ENCODE results near the gene TMC4. TPM values are rescaled to one million over a fixed set of nuclear protein-coding genes. Genes with fewer than 3 reads are reported as not detected.
A peak's percentile ranks its signal among the peaks of the same experiment; 100 is the strongest.

Gene TMC4
- total RNA-seq, 1 donor = not detected

- no peak for TF ChIP-seq CTCF (IDR thresholded peaks at IDR 0.05; ENCODE audit: insufficient read depth, low read depth, low read length)
- H3K4me3 ChIP-seq (ENCODE audit: low read depth, low read length) = no peak overlapping the region
- DNase-seq (ENCODE audit: low read depth) = no peak
Measured at GRCh38 chr19:54125713-54126112, 47.2 kb downstream of the TMC4 start.

- no peak for TF ChIP-seq CTCF (IDR thresholded peaks at IDR 0.05; ENCODE audit: insufficient read depth, low read depth, low read length)
- H3K4me3 ChIP-seq (ENCODE audit: low read depth, low read length) = no peak overlapping the region
- no peak for DNase-seq (ENCODE audit: low read depth)
Measured at GRCh38 chr19:54124393-54124792, 48.6 kb downstream of the TMC4 start.

- TF ChIP-seq CTCF (IDR thresholded peaks at IDR 0.05; ENCODE audit: insufficient read depth, low read depth, low read length) = no peak
Measured at GRCh38 chr19:54123682-54124081, 49.3 kb downstream of the TMC4 start.

GRCh38 chr19:54121259-54121658 is 51.7 kb downstream of the TMC4 start:
- H3K4me3 ChIP-seq (ENCODE audit: low read depth, low read length) = no peak overlapping the region
- no peak for DNase-seq (ENCODE audit: low read depth)
- TF ChIP-seq CTCF (IDR thresholded peaks at IDR 0.05; ENCODE audit: insufficient read depth, low read depth, low read length) = no peak

More at GRCh38 chr19:54123682-54124081, 49.3 kb downstream of the TMC4 start:
- DNase-seq (ENCODE audit: low read depth) = no peak
- no peak overlapping the region for H3K4me3 ChIP-seq (ENCODE audit: low read depth, low read length)

- DNase-seq (ENCODE audit: low read depth) = peak; percentile 99
- TF ChIP-seq CTCF (IDR thresholded peaks at IDR 0.05; ENCODE audit: insufficient read depth, low read depth, low read length) = no peak
- peak within 1 kb of the TSS; percentile 86 for H3K4me3 ChIP-seq (ENCODE audit: low read depth, low read length)
Measured at GRCh38 chr19:54115109-54116063, 57.6 kb downstream of the TMC4 start, which contains the start of the genes PRPF31 and TFPT. Gene PRPF31, plus strand, starts transcription at chr19:54115754. Its CDS starts 2,525 bp downstream, at chr19:54118279. Gene TFPT, minus strand, starts transcription at chr19:54115657. Its CDS starts 388 bp downstream, at chr19:54115269.

- DNase-seq (ENCODE audit: low read depth) = peak; percentile 42
- no peak for TF ChIP-seq CTCF (IDR thresholded peaks at IDR 0.05; ENCODE audit: insufficient read depth, low read depth, low read length)
- peak overlapping the region; percentile 86 for H3K4me3 ChIP-seq (ENCODE audit: low read depth, low read length)
Measured at GRCh38 chr19:54114340-54115108, 58.4 kb downstream of the TMC4 start.

Other genes with a start within 250 kb of the TMC4 start
- under 0.01 TPM in 1 of 2 replicates, not detected in the other for gene CACNG8, start 210.2 kb downstream of the TMC4 start, total RNA-seq
- gene CACNG6, start 181.5 kb downstream of the TMC4 start, total RNA-seq = under 0.01 and 1.3 TPM in 2 replicates
- gene VSTM1, start 109.3 kb downstream of the TMC4 start, total RNA-seq = 0.43 TPM in 1 of 2 replicates, not detected in the other
- not detected in 2 replicates for gene TARM1, start 91.8 kb downstream of the TMC4 start, total RNA-seq
- gene OSCAR, start 72.4 kb downstream of the TMC4 start, total RNA-seq = under 0.01 and 0.64 TPM in 2 replicates
- 10.4 and 11.3 TPM in 2 replicates for gene NDUFA3, start 70.3 kb downstream of the TMC4 start, total RNA-seq
- gene TFPT, start 57.5 kb downstream of the TMC4 start, total RNA-seq = 17.7 and 20.9 TPM in 2 replicates
- 39.6 and 41.5 TPM in 2 replicates for gene PRPF31, start 57.4 kb downstream of the TMC4 start, total RNA-seq
- 7.3 and 7.7 TPM in 2 replicates for gene CNOT3, start 35.4 kb downstream of the TMC4 start, total RNA-seq
- 4.7 and 4.8 TPM in 2 replicates for gene LENG1, start 13.4 kb downstream of the TMC4 start, total RNA-seq
- 60.2 and 73.4 TPM in 2 replicates for gene MBOAT7, start 16.4 kb upstream of the TMC4 start, total RNA-seq
- gene TSEN34, start 18.1 kb upstream of the TMC4 start, total RNA-seq = 82.5 and 83.8 TPM in 2 replicates
- 985 and 1,373 TPM in 2 replicates for gene RPS9, start 27.7 kb upstream of the TMC4 start, total RNA-seq
- not detected in 2 replicates for gene LILRB3, start 49.8 kb upstream of the TMC4 start, total RNA-seq
- gene LILRA6, start 69.6 kb upstream of the TMC4 start, total RNA-seq = not detected in 2 replicates
- not detected in 2 replicates for gene LILRB5, start 84.1 kb upstream of the TMC4 start, total RNA-seq
- gene LILRB2, start 108.0 kb upstream of the TMC4 start, total RNA-seq = not detected in 2 replicates
- not detected in 2 replicates for gene LILRA5, start 140.0 kb upstream of the TMC4 start, total RNA-seq
- not detected in 2 replicates for gene LILRA4, start 166.0 kb upstream of the TMC4 start, total RNA-seq
- under 0.01 TPM in 1 of 2 replicates, not detected in the other for gene LAIR1, start 191.8 kb upstream of the TMC4 start, total RNA-seq
- not detected in 2 replicates for gene TTYH1, start 242.3 kb upstream of the TMC4 start, total RNA-seq